ENCODE data around the gene ZFYVE28.

Gene ZFYVE28

DNA sequence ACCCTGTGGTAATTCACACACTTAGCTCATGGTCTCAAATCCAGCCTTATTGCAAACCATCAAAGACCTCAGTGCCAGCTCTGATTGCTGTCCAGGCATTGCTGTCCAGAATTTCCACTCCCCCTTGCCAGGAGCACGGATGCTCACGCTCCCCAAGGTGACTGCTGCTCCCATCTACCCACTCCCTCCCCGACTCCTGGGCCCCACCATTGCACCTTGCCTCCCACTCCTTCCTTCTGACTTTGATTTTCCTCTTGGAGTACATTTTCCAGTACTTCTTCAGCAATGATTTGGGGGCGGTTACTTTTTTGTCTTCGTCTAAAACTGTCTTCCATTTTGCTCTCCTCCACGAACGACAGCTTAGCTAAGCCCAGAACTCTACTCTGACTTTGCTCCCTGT, 11.5 kb downstream of the ZFYVE28 start:
- TF ChIP-seq CTCF (IDR thresholded peaks at IDR 0.05), result no peak

DNA sequence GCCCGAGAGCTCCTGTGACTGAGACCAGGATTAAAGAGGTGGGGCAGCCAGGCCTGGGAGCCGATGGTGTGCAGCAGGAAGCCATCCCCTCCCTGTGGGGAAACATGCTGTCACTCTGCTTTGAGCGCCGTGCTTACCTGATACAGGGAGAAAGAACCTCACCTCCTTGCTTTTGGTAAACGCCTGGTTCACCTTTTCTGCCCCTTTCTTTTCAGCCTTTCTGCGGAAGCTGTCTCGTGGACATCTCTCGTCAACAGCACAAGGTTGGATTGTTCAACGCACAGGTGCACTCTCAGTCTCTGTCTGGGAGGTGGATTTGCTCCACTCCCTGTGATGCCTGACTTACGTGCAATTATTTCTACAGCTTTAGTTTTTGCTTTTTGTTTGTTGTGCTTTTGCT, 12.0 kb downstream of the ZFYVE28 start:
- TF ChIP-seq CTCF (IDR thresholded peaks at IDR 0.05), result no peak

GRCh38 chr4:2402941-2403340, 15.5 kb downstream of the ZFYVE28 start:
- no peak for TF ChIP-seq CTCF (IDR thresholded peaks at IDR 0.05)

DNA sequence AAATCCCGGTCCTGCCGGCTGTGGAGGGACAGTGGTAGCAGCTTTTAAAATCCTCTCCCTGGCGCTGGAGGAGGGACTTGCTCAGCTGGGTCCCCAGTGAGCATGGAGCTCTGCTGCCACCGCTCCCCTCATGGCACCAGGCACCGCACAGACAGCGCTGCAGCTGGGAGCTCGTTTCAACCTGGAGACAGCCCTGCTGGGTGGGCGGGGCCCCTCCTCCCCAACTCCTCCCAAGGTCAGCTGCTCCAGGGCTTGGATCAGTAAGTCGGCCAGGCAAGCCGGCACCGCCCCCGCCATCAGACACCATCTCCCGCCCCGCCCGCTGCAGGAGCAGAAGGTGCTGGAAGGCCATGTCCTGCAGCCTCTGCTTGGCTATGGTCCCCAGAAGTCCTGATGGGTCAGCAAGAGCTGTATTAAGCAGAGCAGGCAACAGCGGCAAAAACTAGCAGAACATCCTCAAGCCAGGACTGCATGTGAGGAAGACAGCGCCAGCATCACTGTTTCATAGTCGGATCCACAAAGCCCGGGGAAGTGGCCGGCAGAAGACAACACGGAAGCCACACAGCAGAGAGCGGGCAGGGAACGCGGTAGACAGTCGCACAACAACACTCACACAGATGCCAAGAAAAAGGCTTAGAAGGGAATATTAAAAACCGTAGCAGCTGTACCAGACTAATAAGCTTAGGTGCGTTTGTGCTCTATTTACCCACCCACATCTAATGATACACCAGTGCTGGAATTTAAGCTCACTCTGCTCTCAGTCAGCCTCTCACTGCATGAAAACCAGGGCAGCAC, 16.2 kb downstream of the ZFYVE28 start:
- TF ChIP-seq CTCF (IDR thresholded peaks at IDR 0.05), result no peak

- TF ChIP-seq CTCF (IDR thresholded peaks at IDR 0.05), result no peak
Observed at GRCh38 chr4:2401610-2401983, 16.8 kb downstream of the ZFYVE28 start.

DNA sequence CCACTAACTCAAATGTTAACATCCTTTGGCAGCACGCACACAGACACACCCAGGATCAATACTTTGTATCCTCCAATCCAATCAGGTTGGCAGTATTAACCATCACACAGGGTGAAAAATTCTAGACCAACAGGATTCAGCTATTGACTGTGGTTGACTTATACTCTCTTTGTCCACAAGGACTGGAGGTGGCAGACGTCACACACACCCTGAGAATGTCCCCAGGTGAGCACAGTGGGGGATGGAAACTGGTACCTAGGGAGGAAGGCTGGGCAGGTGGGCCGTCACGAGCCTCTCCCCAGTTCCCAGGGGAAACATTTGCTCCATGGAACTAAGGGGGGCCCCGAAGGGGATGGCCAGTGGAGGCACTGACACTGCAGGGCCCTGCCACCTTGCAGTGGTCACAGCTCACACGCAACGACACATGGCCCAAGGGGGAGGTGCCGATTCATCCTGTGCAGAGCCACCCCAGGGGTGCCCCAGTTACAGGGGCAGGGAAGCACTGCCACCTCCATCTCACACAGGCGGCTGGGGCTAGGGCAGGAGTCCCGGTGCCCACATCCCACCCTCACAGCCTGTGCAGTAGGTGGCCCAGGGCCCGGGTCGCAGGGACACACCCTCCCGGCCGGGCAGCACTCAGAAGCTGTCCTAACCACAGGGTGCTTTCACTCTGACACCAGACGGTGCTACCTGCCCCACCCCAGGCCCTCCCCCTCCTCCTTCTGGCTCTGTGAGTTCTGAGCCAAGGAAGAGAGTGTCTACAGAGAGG, 17.4 kb downstream of the ZFYVE28 start:
- TF ChIP-seq CTCF (IDR thresholded peaks at IDR 0.05), result no peak

DNA sequence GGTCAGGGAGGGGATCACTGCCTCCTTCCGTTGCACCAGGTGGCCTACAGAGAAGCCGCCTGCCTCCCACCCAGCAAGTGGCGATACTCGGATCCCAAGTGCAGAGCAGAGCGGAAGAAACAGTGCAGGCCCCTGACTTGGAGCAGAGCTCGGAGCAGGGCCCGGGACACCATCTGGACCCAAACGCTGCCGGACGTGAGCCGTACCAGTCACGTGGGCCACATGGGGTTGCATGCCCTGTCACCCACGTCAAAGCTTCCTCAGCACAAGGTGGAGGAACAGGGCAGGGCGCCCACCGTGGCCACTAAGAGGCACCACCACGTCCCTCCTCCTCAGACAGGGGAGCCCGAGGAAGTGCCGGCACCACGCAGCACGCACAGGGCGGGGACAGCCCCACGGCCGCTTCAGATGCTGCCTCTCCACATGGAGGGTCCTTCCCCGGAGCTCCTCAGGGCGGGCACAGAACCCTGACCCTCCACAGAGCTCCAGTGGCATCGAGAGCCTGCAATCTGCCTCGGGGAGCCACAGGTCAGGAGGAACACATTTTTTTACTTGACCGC, 18.7 kb downstream of the ZFYVE28 start:
- TF ChIP-seq CTCF (IDR thresholded peaks at IDR 0.05), result no peak

Measured in LNCAP (cell line).